GM04504 (cell line): ENCODE results near the gene ARHGAP21.

Source experiments
- DNase-seq: peaks from one replicate; pipeline ENCODE4 v3.0.0-alpha.2; 2012; ENCODE audit warnings: low read depth

Gene ARHGAP21

DNA sequence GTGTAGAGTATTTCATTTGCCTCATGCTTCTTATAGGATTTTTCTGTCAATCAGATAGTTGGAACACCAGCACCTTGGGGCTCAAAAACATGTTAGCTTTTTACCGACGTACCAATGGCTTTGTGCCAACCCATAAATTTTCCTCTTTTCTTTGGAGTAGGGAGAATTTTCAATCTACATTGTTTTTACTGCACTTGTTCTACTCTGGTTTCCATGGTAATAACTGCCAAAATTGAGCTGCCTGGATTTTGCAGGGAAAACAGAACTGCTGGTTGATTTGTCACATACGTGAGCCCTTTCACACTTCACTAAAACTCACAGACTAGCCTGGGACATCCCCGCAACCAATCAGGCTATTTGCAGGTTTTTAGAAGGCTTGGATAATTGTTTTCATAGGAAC lies 189.7 kb downstream of the ARHGAP21 start:
- DNase-seq: no peak
